OCI-LY1 (cell line): Measurements from ENCODE around the gene WDR93.

Source experiments
- H2AFZ ChIP-seq: fragments of 200-600 bp; sonication (generic), shearing (Covaris generic); 2 replicates; pipeline ENCODE4 v1.6.0; 2014; ENCODE audit warnings: antibody characterized with exemption, mild to moderate bottlenecking, low read length
- H3F3A ChIP-seq: fragments of 200-600 bp; sonication (generic), shearing (Covaris generic); 2 replicates; pipeline ENCODE4 v1.6.0; 2014; ENCODE audit warnings: mild to moderate bottlenecking, antibody characterized with exemption, low read length, moderate library complexity; ENCODE audit not compliant: insufficient read depth
- H3K27ac ChIP-seq: fragments of 200-600 bp; sonication (generic); 2 replicates; pipeline ENCODE4 v1.5.1; 2014; ENCODE audit warnings: low read length, mixed run types, mild to moderate bottlenecking, low read depth; ENCODE audit not compliant: poor library complexity, severe bottlenecking
- H3K27me3 ChIP-seq: fragments of 200-600 bp; sonication (generic); 2 replicates; pipeline ENCODE4 v1.6.0; 2014; ENCODE audit warnings: antibody characterized with exemption, mild to moderate bottlenecking, low read length, moderate library complexity; ENCODE audit not compliant: insufficient read depth
- H3K36me3 ChIP-seq: fragments of 200-600 bp; sonication (generic); 2 replicates; pipeline ENCODE4 v1.6.1; 2014; ENCODE audit warnings: mild to moderate bottlenecking, antibody characterized with exemption, low read length, moderate library complexity, mixed read lengths; ENCODE audit not compliant: insufficient read depth
- H3K4me1 ChIP-seq: fragments of 200-600 bp; sonication (generic); 2 replicates; pipeline ENCODE4 v1.5.1; 2014; ENCODE audit warnings: mild to moderate bottlenecking, low read length, moderate library complexity; ENCODE audit not compliant: insufficient read depth, severe bottlenecking
- H3K4me2 ChIP-seq: fragments of 200-600 bp; sonication (generic), shearing (Covaris generic); 2 replicates; pipeline ENCODE4 v1.6.1; 2014; ENCODE audit warnings: low read length
- H3K4me3 ChIP-seq: fragments of 200-600 bp; sonication (generic); 2 replicates; pipeline ENCODE4 v1.5.1; 2014; ENCODE audit warnings: low read length, low read depth, mild to moderate bottlenecking, mixed read lengths; ENCODE audit not compliant: poor library complexity, severe bottlenecking
- H3K79me2 ChIP-seq: fragments of 200-600 bp; shearing (Covaris generic); 2 replicates; pipeline ENCODE4 v1.6.1; 2016; ENCODE audit warnings: mixed run types, low read length, mixed read lengths; ENCODE audit not compliant: insufficient read depth
- H3K9ac ChIP-seq: fragments of 200-600 bp; sonication (generic), shearing (Covaris generic); 2 replicates; pipeline ENCODE4 v1.6.1; 2014; ENCODE audit warnings: mild to moderate bottlenecking, low read length, mixed read lengths
- H3K9me2 ChIP-seq: fragments of 200-600 bp; sonication (generic), shearing (Covaris generic); 2 replicates; pipeline ENCODE4 v1.6.1; 2014; ENCODE audit warnings: low read depth, mild to moderate bottlenecking, low read length, mixed read lengths
- H3K9me3 ChIP-seq: fragments of 200-600 bp; shearing (Covaris generic); 2 replicates; pipeline ENCODE4 v1.6.1; 2014; ENCODE audit warnings: low read length, mixed read lengths
- H4K20me1 ChIP-seq: fragments of 200-600 bp; sonication (generic), shearing (Covaris generic); 2 replicates; pipeline ENCODE4 v1.6.0; 2016; ENCODE audit warnings: mild to moderate bottlenecking, low read length; ENCODE audit not compliant: insufficient read depth
- EZH2 ChIP-seq: fragments of 200-600 bp; sonication (generic), shearing (Covaris generic); IDR thresholded peaks from 2 replicates; pipeline ENCODE4 v1.8.0; 2017; ENCODE audit warnings: borderline replicate concordance, mixed run types, mild to moderate bottlenecking, antibody characterized with exemption, low read length, moderate library complexity, mixed read lengths
- TF ChIP-seq, protein P1 (sequence below): fragments of 200-600 bp; sonication (generic), shearing (Covaris generic); IDR thresholded peaks from 2 replicates; pipeline ENCODE4 v1.5.1; 2017; ENCODE audit warnings: mild to moderate bottlenecking, antibody characterized with exemption, low read length, moderate library complexity, mixed read lengths

Gene WDR93

DNA sequence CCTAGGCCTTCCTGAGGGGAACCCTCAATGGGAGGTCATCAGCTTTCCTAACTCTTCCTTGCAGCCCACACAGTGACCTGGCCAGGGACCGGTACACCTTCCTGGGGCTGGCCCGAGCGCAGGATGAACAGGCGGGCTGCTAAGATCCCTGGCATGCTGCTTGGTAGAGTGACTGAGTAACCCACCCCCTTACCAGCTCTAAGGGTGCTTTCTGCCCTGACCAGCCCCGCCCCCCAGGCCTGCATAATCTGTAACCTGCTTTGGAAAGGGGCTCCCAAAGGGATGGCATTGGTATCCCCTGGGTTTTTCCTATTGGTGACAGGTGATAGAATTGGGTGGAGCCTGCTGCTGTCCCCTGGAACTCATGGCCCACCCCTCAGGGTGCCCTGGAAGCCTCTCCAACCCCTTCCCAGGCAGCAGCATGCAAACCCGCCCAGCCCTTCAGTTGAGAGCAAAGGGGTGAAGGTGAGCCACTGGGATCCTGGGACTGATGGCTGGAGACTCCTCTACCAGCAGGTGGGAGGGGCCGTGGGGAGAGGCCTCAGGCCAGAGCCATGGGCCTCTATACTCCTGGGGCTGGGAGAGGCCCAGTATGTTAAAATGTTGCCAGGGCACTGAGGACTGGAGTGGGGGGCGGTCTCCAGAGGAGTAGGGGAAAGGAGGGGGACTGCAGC lies 24.3 kb upstream of the WDR93 start:
- TF ChIP-seq, protein P1, sequence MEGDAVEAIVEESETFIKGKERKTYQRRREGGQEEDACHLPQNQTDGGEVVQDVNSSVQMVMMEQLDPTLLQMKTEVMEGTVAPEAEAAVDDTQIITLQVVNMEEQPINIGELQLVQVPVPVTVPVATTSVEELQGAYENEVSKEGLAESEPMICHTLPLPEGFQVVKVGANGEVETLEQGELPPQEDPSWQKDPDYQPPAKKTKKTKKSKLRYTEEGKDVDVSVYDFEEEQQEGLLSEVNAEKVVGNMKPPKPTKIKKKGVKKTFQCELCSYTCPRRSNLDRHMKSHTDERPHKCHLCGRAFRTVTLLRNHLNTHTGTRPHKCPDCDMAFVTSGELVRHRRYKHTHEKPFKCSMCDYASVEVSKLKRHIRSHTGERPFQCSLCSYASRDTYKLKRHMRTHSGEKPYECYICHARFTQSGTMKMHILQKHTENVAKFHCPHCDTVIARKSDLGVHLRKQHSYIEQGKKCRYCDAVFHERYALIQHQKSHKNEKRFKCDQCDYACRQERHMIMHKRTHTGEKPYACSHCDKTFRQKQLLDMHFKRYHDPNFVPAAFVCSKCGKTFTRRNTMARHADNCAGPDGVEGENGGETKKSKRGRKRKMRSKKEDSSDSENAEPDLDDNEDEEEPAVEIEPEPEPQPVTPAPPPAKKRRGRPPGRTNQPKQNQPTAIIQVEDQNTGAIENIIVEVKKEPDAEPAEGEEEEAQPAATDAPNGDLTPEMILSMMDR: no peak
- no peak for TF ChIP-seq EZH2
- Histone ChIP-seq H3K9me3 (no peaks in the 10 kb centered on the region), H3K27me3 (no peaks in the 10 kb centered on the region), H2AFZ (no peak overlapping the region), H3K4me2 (no peak overlapping the region), H3K36me3 (no peaks in the 10 kb centered on the region), H4K20me1 (no peaks in the 10 kb centered on the region), H3K4me1 (no peaks in the 10 kb centered on the region), H3K4me3 (no peak overlapping the region), H3K79me2 (no peaks in the 10 kb centered on the region), H3K9ac (no peak overlapping the region), H3F3A (no peaks in the 10 kb centered on the region), H3K9me2 (no peaks in the 10 kb centered on the region), H3K27ac (no peak overlapping the region)

DNA sequence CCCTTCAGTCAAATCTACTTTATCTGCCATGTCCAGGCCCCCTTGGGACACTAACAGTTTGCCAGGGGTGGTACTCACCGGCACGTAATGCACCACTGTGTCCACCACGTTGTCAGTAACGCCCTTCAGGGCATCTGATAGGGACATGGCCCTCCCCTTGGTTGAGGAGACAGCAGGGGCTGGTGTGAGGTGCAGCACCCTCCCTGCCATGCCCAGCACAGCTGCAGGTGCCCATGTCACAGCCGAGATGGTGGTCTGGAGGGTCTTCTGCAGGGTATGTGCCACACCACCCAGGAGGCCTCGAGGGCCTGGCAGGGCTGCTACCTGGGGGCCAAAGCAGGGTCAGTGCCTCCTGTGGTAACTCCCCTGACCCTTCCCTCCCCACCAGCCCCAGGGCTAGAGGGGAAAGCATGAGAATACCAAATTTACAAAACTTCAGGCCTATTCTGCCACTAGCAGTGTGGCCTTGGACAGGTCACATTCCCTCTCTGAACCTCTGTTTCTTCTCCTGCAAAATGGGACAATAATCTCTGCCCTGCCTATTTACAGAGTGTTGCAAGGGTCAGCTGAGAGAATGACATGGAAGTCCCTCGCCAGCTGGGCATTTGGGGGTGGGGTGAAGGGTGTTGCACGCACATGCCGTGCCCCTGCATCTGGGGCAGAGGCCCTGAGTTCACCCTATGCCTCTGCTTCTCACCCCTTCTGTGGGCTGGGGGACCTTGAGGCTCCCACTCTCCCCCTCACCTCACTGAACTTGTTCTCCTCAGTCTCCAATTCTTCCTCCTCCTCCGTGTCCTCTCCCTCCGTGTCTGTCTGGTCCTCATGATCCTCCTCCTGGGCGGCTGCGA lies 23.5 kb upstream of the WDR93 start:
- Histone ChIP-seq H3K9me3 (no peaks in the 10 kb centered on the region), H3K36me3 (no peaks in the 10 kb centered on the region), H3K27ac (no peak overlapping the region), H3K27me3 (no peaks in the 10 kb centered on the region), H4K20me1 (no peaks in the 10 kb centered on the region), H3K4me1 (no peaks in the 10 kb centered on the region), H3K4me3 (no peak overlapping the region), H3K9me2 (no peaks in the 10 kb centered on the region), H3K79me2 (no peaks in the 10 kb centered on the region), H2AFZ (no peak overlapping the region), H3K9ac (no peak overlapping the region), H3K4me2 (no peak overlapping the region), H3F3A (no peaks in the 10 kb centered on the region)
- TF ChIP-seq, protein P1: no peak
- TF ChIP-seq EZH2: no peak

GRCh38 chr15:89667706-89667960 lies 23.0 kb upstream of the WDR93 start:
- Histone ChIP-seq H3F3A (no peaks in the 10 kb centered on the region), H3K9me2 (no peaks in the 10 kb centered on the region), H3K4me3 (no peak overlapping the region), H3K4me2 (no peak overlapping the region), H3K4me1 (no peaks in the 10 kb centered on the region), H2AFZ (no peak overlapping the region), H4K20me1 (no peaks in the 10 kb centered on the region), H3K79me2 (no peaks in the 10 kb centered on the region), H3K9ac (no peak overlapping the region), H3K36me3 (no peaks in the 10 kb centered on the region), H3K9me3 (no peaks in the 10 kb centered on the region), H3K27ac (no peak overlapping the region), H3K27me3 (no peaks in the 10 kb centered on the region)
- TF ChIP-seq, protein P1: no peak
- no peak for TF ChIP-seq EZH2
